Measurements from ENCODE around the gene SUPT5H. TPM values are rescaled to one million over a fixed set of nuclear protein-coding genes. Genes with fewer than 3 reads are reported as not detected.

SUPT5H gene
- total RNA-seq, 3 donors from 2014 or later, result 101 to 122 (median 102) TPM

GRCh38 chr19:39465956-39466747 lies 20.8 kb downstream of the SUPT5H start:
- no peak for TF ChIP-seq CTCF (IDR thresholded peaks at IDR 0.05)
- no peak for ATAC-seq
- peaks cover 21% of the 10 kb centered on the region for H3K36me3 ChIP-seq (ENCODE audit: low read depth)

GRCh38 chr19:39467941-39468340 lies 22.6 kb downstream of the SUPT5H start:
- TF ChIP-seq CTCF (IDR thresholded peaks at IDR 0.05), result no peak
- peaks cover 21% of the 10 kb centered on the region for H3K36me3 ChIP-seq (ENCODE audit: low read depth)
- no peak overlapping the region for H3K4me3 ChIP-seq
- H3K9me3 ChIP-seq, result no peaks in the 10 kb centered on the region
- DNase-seq, result no peak
- intact Hi-C loops (cut with DNase I, micrococcal nuclease), result no loop called here
- H3K4me1 ChIP-seq (ENCODE audit: low read depth), result no peaks in the 10 kb centered on the region
- ATAC-seq, result no peak

More at GRCh38 chr19:39465956-39466747, 20.8 kb downstream of the SUPT5H start:
- intact Hi-C loops (cut with DNase I, micrococcal nuclease), result no loop called here
- Histone ChIP-seq H3K9me3 (no peaks in the 10 kb centered on the region), H3K4me1 (ENCODE audit: low read depth) (no peaks in the 10 kb centered on the region), H3K4me3 (no peak overlapping the region)
- no peak for DNase-seq

GRCh38 chr19:39469036-39469435 lies 23.7 kb downstream of the SUPT5H start:
- ATAC-seq (no peak), DNase-seq (no peak)
- TF ChIP-seq CTCF (IDR thresholded peaks at IDR 0.05), result no peak
- intact Hi-C loops (cut with DNase I, micrococcal nuclease), result no loop called here
- no peaks in the 10 kb centered on the region for H3K9me3 ChIP-seq
- no peak overlapping the region for H3K4me3 ChIP-seq
- no peaks in the 10 kb centered on the region for H3K4me1 ChIP-seq (ENCODE audit: low read depth)
- peaks cover 21% of the 10 kb centered on the region for H3K36me3 ChIP-seq (ENCODE audit: low read depth)

GRCh38 chr19:39469567-39469966 lies 24.2 kb downstream of the SUPT5H start:
- no peak for DNase-seq
- H3K4me3 ChIP-seq, result no peak overlapping the region
- no peaks in the 10 kb centered on the region for H3K9me3 ChIP-seq
- no peaks in the 10 kb centered on the region for H3K4me1 ChIP-seq (ENCODE audit: low read depth)
- H3K36me3 ChIP-seq (ENCODE audit: low read depth), result peaks cover 21% of the 10 kb centered on the region
- ATAC-seq, result no peak
- intact Hi-C loops (cut with DNase I, micrococcal nuclease), result no loop called here
- no peak for TF ChIP-seq CTCF (IDR thresholded peaks at IDR 0.05)

- ATAC-seq, result no peak
- peaks cover 21% of the 10 kb centered on the region for H3K36me3 ChIP-seq (ENCODE audit: low read depth)
- intact Hi-C loops (cut with DNase I, micrococcal nuclease), result no loop called here
- no peak for TF ChIP-seq CTCF (IDR thresholded peaks at IDR 0.05)
- H3K4me1 ChIP-seq (ENCODE audit: low read depth), result no peaks in the 10 kb centered on the region
- H3K4me3 ChIP-seq, result no peak overlapping the region
- H3K9me3 ChIP-seq, result no peaks in the 10 kb centered on the region
- DNase-seq, result no peak
Measured at GRCh38 chr19:39470724-39471339, 25.4 kb downstream of the SUPT5H start.
